H1 (cell line): Measurements from ENCODE around the gene PTTG1IP2. TPM values are rescaled to one million over a fixed set of nuclear protein-coding genes. Genes with fewer than 3 reads are reported as not detected.

Experiments used
- CTCF ChIA-PET: fragments of 300-600 bp; sonication (Branson Sonifier 250); formaldehyde crosslinking; loops from one replicate; lab custom pipeline; 2021; ENCODE audit not compliant: partially characterized antibody; lab: Charles Lee
- POLR2A ChIA-PET: fragments of 300-600 bp; sonication (Branson Sonifier 250); formaldehyde crosslinking; loops from one replicate; lab custom pipeline; 2021; ENCODE audit warnings: inconsistent platforms; ENCODE audit not compliant: partially characterized antibody; lab: Charles Lee
- DNase-seq, 2 experiments: peaks; one replicate each; pipeline versions ENCODE4 v3.0.0 to v3.0.0-alpha.2; 2010 to 2022; ENCODE audit warnings: low spot score in 2 of 2, low read depth in 1 of 2, mixed read lengths in 1 of 2
- FAIRE-seq: peaks from 2 replicates; lab custom pipeline; 2011; peaks lifted over from hg19 to GRCh38; lab: Jason Lieb, UNC
- H2AFZ ChIP-seq: 2 replicates; pipeline ENCODE4 v1.8.1; 2012; ENCODE audit warnings: low read length, inconsistent platforms
- H2AK5ac ChIP-seq: 2 replicates; pipeline ENCODE4 v1.6.1; 2013; ENCODE audit warnings: low read depth, low read length
- H2BK120ac ChIP-seq: replicated peaks from 2 replicates; pipeline ENCODE3; 2013; ENCODE audit warnings: low read depth, low read length, inconsistent platforms
- H2BK12ac ChIP-seq: 2 replicates; pipeline ENCODE4 v1.6.1; 2013; ENCODE audit warnings: low read depth, low read length
- H2BK15ac ChIP-seq: 2 replicates; pipeline ENCODE4 v1.6.1; 2013; ENCODE audit warnings: low read length
- H2BK20ac ChIP-seq: 2 replicates; pipeline ENCODE4 v1.6.1; 2013; ENCODE audit warnings: low read length
- H2BK5ac ChIP-seq: 2 replicates; pipeline ENCODE4 v1.6.1; 2013; ENCODE audit warnings: low read depth, low read length
- H3K14ac ChIP-seq: 2 replicates; pipeline ENCODE4 v1.6.1; 2013; ENCODE audit warnings: inconsistent platforms; ENCODE audit not compliant: insufficient read length
- H3K18ac ChIP-seq: 2 replicates; pipeline ENCODE4 v1.6.1; 2013; ENCODE audit warnings: low read length; ENCODE audit errors: extremely low read depth
- H3K23ac ChIP-seq: 2 replicates; pipeline ENCODE4 v1.6.1; 2013; ENCODE audit warnings: inconsistent platforms; ENCODE audit not compliant: insufficient read length
- H3K23me2 ChIP-seq: 2 replicates; pipeline ENCODE4 v1.6.1; 2013; ENCODE audit warnings: low read depth, low read length
- H3K27ac ChIP-seq: 2 replicates; pipeline ENCODE4 v1.6.1; 2011; ENCODE audit warnings: low read depth, low read length, inconsistent platforms
- H3K27me3 ChIP-seq, 4 experiments: replicated peaks in 1 of 4; 1 replicate in 1 of 4; 2 replicates in 3 of 4; pipeline versions ENCODE4 v1.6.1 to v1.8.1; 2011 to 2013; ENCODE audit warnings: low read length in 3 of 4, mild to moderate bottlenecking in 3 of 4, inconsistent platforms in 2 of 4, mixed read lengths in 2 of 4, moderate library complexity in 1 of 4; ENCODE audit not compliant: control insufficient read depth in 3 of 4, insufficient read depth in 3 of 4; ENCODE audit errors: extremely low read depth in 1 of 4
- H3K36me3 ChIP-seq, 4 experiments: 2 replicates each; pipeline versions ENCODE4 v1.6.1 to v1.8.1; 2011 to 2013; ENCODE audit warnings: mild to moderate bottlenecking in 4 of 4, low read length in 3 of 4, moderate library complexity in 2 of 4, control low read depth in 1 of 4, inconsistent platforms in 1 of 4; ENCODE audit not compliant: insufficient read depth in 4 of 4, control insufficient read depth in 2 of 4
- H3K4ac ChIP-seq: replicated peaks from 2 replicates; pipeline ENCODE3; 2013; ENCODE audit warnings: low read length, low read depth, mixed read lengths, inconsistent platforms; ENCODE audit not compliant: insufficient read length
- H3K4me1 ChIP-seq, 4 experiments: replicated peaks in 1 of 4; 1 replicate in 1 of 4; 2 replicates in 3 of 4; pipeline versions ENCODE4 v1.6.1 to v1.8.1; 2011 to 2013; ENCODE audit warnings: low read length in 3 of 4, inconsistent platforms in 2 of 4, mixed read lengths in 1 of 4; ENCODE audit not compliant: insufficient read depth in 4 of 4, control insufficient read depth in 3 of 4
- H3K4me2 ChIP-seq, 2 experiments: 2 replicates each; pipeline versions ENCODE4 v1.6.1 to v1.8.1; 2011 to 2013; ENCODE audit warnings: low read depth in 2 of 2, low read length in 2 of 2, control low read depth in 1 of 2, inconsistent platforms in 1 of 2, mild to moderate bottlenecking in 1 of 2; ENCODE audit not compliant: insufficient read depth in 1 of 2
- H3K4me3 ChIP-seq, 4 experiments: fragments of 200-600, 300-600 bp in 1 of 4; sonication (generic), shearing (Covaris generic), sonication (Bioruptor Twin) in 1 of 4; 2 replicates each; pipeline versions ENCODE4 v1.5.1 to v1.8.1; 2011 to 2016; ENCODE audit warnings: low read length in 4 of 4, low read depth in 3 of 4, control low read depth in 2 of 4, inconsistent platforms in 2 of 4, mild to moderate bottlenecking in 2 of 4, mixed read lengths in 1 of 4, moderate library complexity in 1 of 4; ENCODE audit not compliant: insufficient read depth in 2 of 4; ENCODE audit errors: extremely low read depth in 1 of 4
- H3K56ac ChIP-seq: replicated peaks from 2 replicates; pipeline ENCODE3; 2013; ENCODE audit warnings: low read depth, mild to moderate bottlenecking, mixed read lengths, low read length, inconsistent platforms; ENCODE audit not compliant: insufficient read length
- H3K79me1 ChIP-seq: 2 replicates; pipeline ENCODE4 v1.6.1; 2013; ENCODE audit warnings: low read depth, low read length, control low read depth
- H3K79me2 ChIP-seq, 2 experiments: 2 replicates each; pipeline versions ENCODE4 v1.6.1 to v1.8.1; 2012 to 2013; ENCODE audit warnings: low read length in 2 of 2, mild to moderate bottlenecking in 2 of 2, inconsistent platforms in 1 of 2; ENCODE audit not compliant: insufficient read depth in 2 of 2, control insufficient read depth in 1 of 2
- H3K9ac ChIP-seq, 4 experiments: replicated peaks in 1 of 4; 1 replicate in 1 of 4; 2 replicates in 3 of 4; pipeline versions ENCODE4 v1.6.1 to v1.8.1; 2011 to 2013; ENCODE audit warnings: low read depth in 3 of 4, low read length in 3 of 4, control low read depth in 2 of 4, mild to moderate bottlenecking in 2 of 4, moderate library complexity in 2 of 4, inconsistent platforms in 1 of 4; ENCODE audit errors: extremely low read depth in 1 of 4
- H3K9me3 ChIP-seq, 2 experiments: 2 replicates each; pipeline versions ENCODE4 v1.6.1 to v1.8.1; 2012 to 2013; ENCODE audit warnings: mild to moderate bottlenecking in 2 of 2, moderate library complexity in 2 of 2, control low read depth in 1 of 2, inconsistent platforms in 1 of 2, low read depth in 1 of 2, low read length in 1 of 2, mixed read lengths in 1 of 2; ENCODE audit not compliant: insufficient read depth in 2 of 2
- H4K20me1 ChIP-seq, 2 experiments: replicated peaks in 1 of 2; 2 replicates each; pipeline versions ENCODE3 to v1.8.1; 2011 to 2013; ENCODE audit warnings: inconsistent platforms in 2 of 2, low read length in 2 of 2, mild to moderate bottlenecking in 1 of 2; ENCODE audit not compliant: insufficient read depth in 2 of 2, control insufficient read depth in 1 of 2
- H4K5ac ChIP-seq: 2 replicates; pipeline ENCODE4 v1.6.1; 2013; ENCODE audit warnings: low read length, low read depth, mixed read lengths, inconsistent platforms; ENCODE audit not compliant: insufficient read length
- H4K8ac ChIP-seq: 2 replicates; pipeline ENCODE4 v1.8.0; 2013; ENCODE audit warnings: mild to moderate bottlenecking, moderate library complexity, low read length, inconsistent platforms; ENCODE audit not compliant: insufficient read depth; ENCODE audit errors: extremely low read depth
- H4K91ac ChIP-seq: replicated peaks from 2 replicates; pipeline ENCODE3; 2013; ENCODE audit warnings: low read length, mixed read lengths, inconsistent platforms; ENCODE audit not compliant: insufficient read length
- CHD2 ChIP-seq: IDR thresholded peaks from 2 replicates; pipeline ENCODE4 v1.6.1; 2012; ENCODE audit warnings: low read length, improper control_type of control experiment
- CREB1 ChIP-seq: IDR thresholded peaks from 2 replicates; pipeline ENCODE4 v1.6.1; 2012; ENCODE audit warnings: inconsistent platforms
- FOSL1 ChIP-seq: IDR thresholded peaks from 2 replicates; pipeline ENCODE4 v1.6.1; 2011; ENCODE audit warnings: mild to moderate bottlenecking, low read depth, low read length, moderate library complexity; ENCODE audit not compliant: insufficient read depth
- GABPA ChIP-seq: IDR thresholded peaks from 2 replicates; pipeline ENCODE4 v1.6.1; 2011; ENCODE audit warnings: mild to moderate bottlenecking, low read length, moderate library complexity, borderline replicate concordance; ENCODE audit not compliant: insufficient read depth
- POLR2A ChIP-seq, 2 experiments: IDR thresholded peaks; 1 replicate in 1 of 2; 2 replicates in 1 of 2; pipeline ENCODE4 v1.6.1; 2011; ENCODE audit warnings: low read depth in 2 of 2, low read length in 2 of 2, mild to moderate bottlenecking in 2 of 2; ENCODE audit errors: control extremely low read depth in 1 of 2
- SAP30 ChIP-seq: fragments of 300-600 bp; sonication (generic); IDR thresholded peaks from 2 replicates; pipeline ENCODE4 v1.7.1; 2012; ENCODE audit warnings: low read length, moderate library complexity, mild to moderate bottlenecking, inconsistent platforms; ENCODE audit not compliant: insufficient read depth, insufficient replicate concordance
- SP4 ChIP-seq: IDR thresholded peaks from 2 replicates; pipeline ENCODE4 v1.6.1; 2012; ENCODE audit warnings: low read length, inconsistent platforms
- TBP ChIP-seq: IDR thresholded peaks from 2 replicates; pipeline ENCODE4 v1.6.1; 2011; ENCODE audit warnings: low read depth, low read length, improper control_type of control experiment
- WGBS, 2 experiments: shearing (Covaris generic) in 1 of 2; methylation state at CpG; one replicate each; pipeline versions ENCODE4 v1.1.6 to v1.1.7; 2013 to 2015; ENCODE audit warnings: low lambda C conversion rate in 2 of 2, mixed read lengths in 2 of 2, inconsistent platforms in 1 of 2, low coverage in 1 of 2, missing lambda C conversion rate in 1 of 2; ENCODE audit not compliant: insufficient replicate concordance in 2 of 2, insufficient coverage in 1 of 2, insufficient read length in 1 of 2; ENCODE audit errors: extremely low coverage in 1 of 2, missing lambda C conversion rate in 1 of 2; 5-methylcytosine and 5-hydroxymethylcytosine counted together
- polyA plus RNA-seq, 7 experiments: library from polyadenylated mRNA; depleted of rRNA in 3 of 7; stranded (reverse) in 5 of 7; unstranded in 2 of 7; fragments of >200 nt in 5 of 7; fragments of 200-250 nt in 2 of 7; gene quantifications; 1 replicate in 5 of 7; 2 replicates in 1 of 7; 4 replicates in 1 of 7; pipeline versions ENCODE4 v1.2.1 to v1.2.3, GENCODE V29; 2011 to 2013; ENCODE audit warnings: missing spikeins in 2 of 7, mixed read lengths in 2 of 7
- total RNA-seq: library from RNA; stranded (reverse); fragmentation: NEBNext Ultra II Directional; extraction: Animal tissue kit (Norgen Biotek cat#: 25700); gene quantifications from 2 replicates; pipeline ENCODE4 v1.2.1, GENCODE V29; 2021

The PTTG1IP2 gene
- total and polyA plus RNA-seq, 2 of the 8 experiments (the other 6 are each of a cell fraction or from before 2014, with no cell fraction given), result not detected

- Histone ChIP-seq H3K9ac (no peak overlapping the region), H4K91ac (no peak overlapping the region), H3K14ac (no peak overlapping the region), H4K5ac (no peak overlapping the region), H2AFZ (no peak overlapping the region), H4K8ac (no peak overlapping the region), H3K79me2 (no peaks in the 10 kb centered on the region), H3K23ac (no peak overlapping the region), H3K27ac (no peak overlapping the region), H3K36me3 (no peaks in the 10 kb centered on the region), H2BK15ac (no peak overlapping the region), H3K27me3 (no peaks in the 10 kb centered on the region), H2BK20ac (no peak overlapping the region), H3K9me3 (no peaks in the 10 kb centered on the region), H4K20me1 (no peaks in the 10 kb centered on the region), H3K56ac (no peak overlapping the region), H3K18ac (no peak overlapping the region), H2BK120ac (no peak overlapping the region), H2BK12ac (no peak overlapping the region), H2BK5ac (no peak overlapping the region), H3K4me3 (no peak overlapping the region), H3K4me2 (no peak overlapping the region), H3K4ac (no peak overlapping the region), H2AK5ac (no peak overlapping the region), H3K79me1 (no peaks in the 10 kb centered on the region), H3K4me1 (no peaks in the 10 kb centered on the region), H3K23me2 (no peaks in the 10 kb centered on the region)
- TF ChIP-seq SP4 (no peak), SAP30 (no peak), GABPA (no peak), CREB1 (no peak), POLR2A (IDR thresholded peaks at IDR 0.05; ENCODE audit: control extremely low read depth in 1 of 2, low read depth in 2 of 2, low read length in 2 of 2) (no peak), CHD2 (no peak), FOSL1 (no peak), TBP (no peak)
- ChIA-PET POLR2A (no interaction called here), CTCF (interaction anchor here (0.5 to 5.2 kb wide), 5 partner anchors 9 to 85 kb away, joined by 3 to 17 read pairs (median 4); no protein-coding TSS in a partner anchor)
- 83% methylated on average over 1 of the region's 1 CpG; no CpG with 5 or more reads in 1 of the 2 experiments for WGBS, 2 experiments
- DNase-seq (no peak), FAIRE-seq (no peak)
Observed at GRCh38 chr7:90540406-90540805, 71.0 kb downstream of the PTTG1IP2 start.
